Measurements from ENCODE around the gene CST1. TPM values are rescaled to one million over a fixed set of nuclear protein-coding genes. Genes with fewer than 3 reads are reported as not detected.
"Not testable (repeated sequence)": the region's sequence is repeated elsewhere in the genome, so short reads cannot be mapped to it uniquely, and the experiment has no call there.

CST1 gene
- total and polyA plus RNA-seq, 7 experiments from 2014 or later: not detected

GRCh38 chr20:23778676-23779075 is 27.9 kb upstream of the CST1 start:
- H3K9me3 ChIP-seq (ENCODE audit: control insufficient read depth in 2 of 3, low read length in 3 of 3); DNase-seq; CTCF ChIA-PET; H3K4me1 ChIP-seq (ENCODE audit: control insufficient read depth in 2 of 2, insufficient read depth in 2 of 2, low read length in 2 of 2); H3K27me3 ChIP-seq (ENCODE audit: control insufficient read depth in 2 of 2, insufficient read depth in 2 of 2, low read length in 2 of 2); H3K9me3 Mint-ChIP-seq; H3K27ac ChIP-seq (ENCODE audit: low read depth, low read length); H3K4me1 Mint-ChIP-seq; H3K36me3 ChIP-seq (ENCODE audit: control insufficient read depth in 2 of 3, insufficient read depth in 3 of 3, low read length in 3 of 3); H3K4me3 ChIP-seq (ENCODE audit: low read length); H3K27ac Mint-ChIP-seq; intact Hi-C loops (cut with micrococcal nuclease); ATAC-seq; POLR2A ChIA-PET; H3K4me3 Mint-ChIP-seq; H3K36me3 Mint-ChIP-seq: not testable (repeated sequence)
- peaks cover 2 to 30% (median 15%) of the 10 kb centered on the region in 5 donors for H3K27me3 Mint-ChIP-seq

GRCh38 chr20:23777380-23777779 is 26.6 kb upstream of the CST1 start:
- not testable (repeated sequence) for H3K36me3 ChIP-seq (ENCODE audit: control insufficient read depth in 2 of 3, insufficient read depth in 3 of 3, low read length in 3 of 3); H3K9me3 ChIP-seq (ENCODE audit: control insufficient read depth in 2 of 3, low read length in 3 of 3)

GRCh38 chr20:23776067-23776771 is 25.5 kb upstream of the CST1 start:
- Histone ChIP-seq H3K27ac (ENCODE audit: low read depth, low read length) (no peak overlapping the region), H3K27me3 (ENCODE audit: control insufficient read depth in 2 of 2, insufficient read depth in 2 of 2, low read length in 2 of 2) (peaks cover 0 to 3% of the 10 kb centered on the region in 2 donors), H3K4me1 (ENCODE audit: control insufficient read depth in 2 of 2, insufficient read depth in 2 of 2, low read length in 2 of 2) (no peaks in the 10 kb centered on the region), H3K9me3 (ENCODE audit: control insufficient read depth in 2 of 3, low read length in 3 of 3) (no peaks in the 10 kb centered on the region), H3K36me3 (ENCODE audit: control insufficient read depth in 2 of 3, insufficient read depth in 3 of 3, low read length in 3 of 3) (no peaks in the 10 kb centered on the region), H3K4me3 (ENCODE audit: low read length) (no peak overlapping the region)
- POLR2A ChIA-PET: no interaction called here
- CTCF ChIA-PET: interaction anchor here (0.9 kb wide), 1 partner anchor 114 kb away, joined by 3 read pairs; no protein-coding TSS in a partner anchor
- no peak overlapping the region for H3K4me3 Mint-ChIP-seq
- intact Hi-C loops (cut with micrococcal nuclease): no loop called here
- ATAC-seq (no peak), DNase-seq (no peak)
- H3K27me3 Mint-ChIP-seq: peaks cover 2 to 31% (median 18%) of the 10 kb centered on the region in 5 donors
- no peak overlapping the region for H3K27ac Mint-ChIP-seq
- no peaks in the 10 kb centered on the region for H3K4me1 Mint-ChIP-seq
- no peaks in the 10 kb centered on the region for H3K36me3 Mint-ChIP-seq
- H3K9me3 Mint-ChIP-seq: no peaks in the 10 kb centered on the region

More at GRCh38 chr20:23777380-23777779, 26.6 kb upstream of the CST1 start:
- intact Hi-C loops (cut with micrococcal nuclease); H3K4me1 Mint-ChIP-seq; H3K27me3 ChIP-seq (ENCODE audit: control insufficient read depth in 2 of 2, insufficient read depth in 2 of 2, low read length in 2 of 2); DNase-seq; ATAC-seq; POLR2A ChIA-PET; H3K4me1 ChIP-seq (ENCODE audit: control insufficient read depth in 2 of 2, insufficient read depth in 2 of 2, low read length in 2 of 2); H3K4me3 Mint-ChIP-seq; H3K27ac ChIP-seq (ENCODE audit: low read depth, low read length); H3K27ac Mint-ChIP-seq; H3K36me3 Mint-ChIP-seq; H3K9me3 Mint-ChIP-seq; H3K4me3 ChIP-seq (ENCODE audit: low read length): not testable (repeated sequence)
- CTCF ChIA-PET: interaction anchor here (0.6 kb wide), 1 partner anchor 436 kb away, joined by 3 read pairs; no protein-coding TSS in a partner anchor
- peaks cover 2 to 37% (median 18%) of the 10 kb centered on the region in 5 donors for H3K27me3 Mint-ChIP-seq

GRCh38 chr20:23774081-23774480 is 23.3 kb upstream of the CST1 start:
- no peak overlapping the region for H3K4me3 ChIP-seq (ENCODE audit: low read length)
- H3K36me3 Mint-ChIP-seq: no peaks in the 10 kb centered on the region
- no peaks in the 10 kb centered on the region for H3K9me3 ChIP-seq (ENCODE audit: control insufficient read depth in 2 of 3, low read length in 3 of 3)
- peaks cover 0 to 3% of the 10 kb centered on the region in 2 donors for H3K27me3 ChIP-seq (ENCODE audit: control insufficient read depth in 2 of 2, insufficient read depth in 2 of 2, low read length in 2 of 2)
- no peaks in the 10 kb centered on the region for H3K36me3 ChIP-seq (ENCODE audit: control insufficient read depth in 2 of 3, insufficient read depth in 3 of 3, low read length in 3 of 3)
- ATAC-seq (no peak), DNase-seq (no peak)
- ChIA-PET CTCF (no interaction called here), POLR2A (no interaction called here)
- peaks cover under 1 to 36% (median 22%) of the 10 kb centered on the region in 5 donors for H3K27me3 Mint-ChIP-seq
- no peaks in the 10 kb centered on the region for H3K4me1 Mint-ChIP-seq
- no peak overlapping the region for H3K27ac ChIP-seq (ENCODE audit: low read depth, low read length)
- no peaks in the 10 kb centered on the region for H3K4me1 ChIP-seq (ENCODE audit: control insufficient read depth in 2 of 2, insufficient read depth in 2 of 2, low read length in 2 of 2)
- no peaks in the 10 kb centered on the region for H3K9me3 Mint-ChIP-seq
- H3K27ac Mint-ChIP-seq: no peak overlapping the region
- no peak overlapping the region for H3K4me3 Mint-ChIP-seq
- intact Hi-C loops (cut with micrococcal nuclease): no loop called here

GRCh38 chr20:23773579-23773978 is 22.8 kb upstream of the CST1 start:
- ChIA-PET CTCF (no interaction called here), POLR2A (no interaction called here)
- Histone ChIP-seq H3K27me3 (ENCODE audit: control insufficient read depth in 2 of 2, insufficient read depth in 2 of 2, low read length in 2 of 2) (peaks cover 0 to 3% of the 10 kb centered on the region in 2 donors), H3K4me1 (ENCODE audit: control insufficient read depth in 2 of 2, insufficient read depth in 2 of 2, low read length in 2 of 2) (no peaks in the 10 kb centered on the region), H3K36me3 (ENCODE audit: control insufficient read depth in 2 of 3, insufficient read depth in 3 of 3, low read length in 3 of 3) (no peaks in the 10 kb centered on the region), H3K27ac (ENCODE audit: low read depth, low read length) (no peak overlapping the region), H3K4me3 (ENCODE audit: low read length) (no peak overlapping the region), H3K9me3 (ENCODE audit: control insufficient read depth in 2 of 3, low read length in 3 of 3) (no peaks in the 10 kb centered on the region)
- Mint-ChIP-seq H3K4me1 (no peaks in the 10 kb centered on the region), H3K36me3 (no peaks in the 10 kb centered on the region), H3K27me3 (peaks cover 0 to 41% (median 25%) of the 10 kb centered on the region in 5 donors), H3K9me3 (peaks cover 0 to 3% (median 0%) of the 10 kb centered on the region in 11 donors), H3K27ac (peak overlapping the region in 1 of 9 donors; percentile 3), H3K4me3 (no peak overlapping the region)
- ATAC-seq: no peak
- no peak for DNase-seq
- intact Hi-C loops (cut with micrococcal nuclease): no loop called here

- Mint-ChIP-seq H3K27ac (no peak overlapping the region), H3K36me3 (no peaks in the 10 kb centered on the region), H3K27me3 (peaks cover 0 to 42% (median 21%) of the 10 kb centered on the region in 5 donors), H3K4me3 (no peak overlapping the region), H3K9me3 (peaks cover 0 to 3% (median 0%) of the 10 kb centered on the region in 11 donors), H3K4me1 (no peaks in the 10 kb centered on the region)
- POLR2A ChIA-PET: no interaction called here
- Histone ChIP-seq H3K4me3 (ENCODE audit: low read length) (no peak overlapping the region), H3K27ac (ENCODE audit: low read depth, low read length) (no peak overlapping the region), H3K9me3 (ENCODE audit: control insufficient read depth in 2 of 3, low read length in 3 of 3) (no peaks in the 10 kb centered on the region), H3K27me3 (ENCODE audit: control insufficient read depth in 2 of 2, insufficient read depth in 2 of 2, low read length in 2 of 2) (peaks cover 0 to 3% of the 10 kb centered on the region in 2 donors), H3K36me3 (ENCODE audit: control insufficient read depth in 2 of 3, insufficient read depth in 3 of 3, low read length in 3 of 3) (no peaks in the 10 kb centered on the region), H3K4me1 (ENCODE audit: control insufficient read depth in 2 of 2, insufficient read depth in 2 of 2, low read length in 2 of 2) (no peaks in the 10 kb centered on the region)
- intact Hi-C loops (cut with micrococcal nuclease): no loop called here
- DNase-seq (no peak), ATAC-seq (no peak)
- CTCF ChIA-PET: no interaction called here
Observed at GRCh38 chr20:23773127-23773526, 22.4 kb upstream of the CST1 start.

GRCh38 chr20:23772074-23772473 is 21.3 kb upstream of the CST1 start:
- ChIA-PET POLR2A (no interaction called here), CTCF (no interaction called here)
- no peak overlapping the region for H3K27ac ChIP-seq (ENCODE audit: low read depth, low read length)
- no peaks in the 10 kb centered on the region for H3K36me3 Mint-ChIP-seq
- H3K4me3 ChIP-seq (ENCODE audit: low read length): no peak overlapping the region
- peaks cover 0 to 3% of the 10 kb centered on the region in 2 donors for H3K27me3 ChIP-seq (ENCODE audit: control insufficient read depth in 2 of 2, insufficient read depth in 2 of 2, low read length in 2 of 2)
- no peak for DNase-seq
- intact Hi-C loops (cut with micrococcal nuclease): no loop called here
- peaks cover 0 to 44% (median 23%) of the 10 kb centered on the region in 5 donors for H3K27me3 Mint-ChIP-seq
- no peaks in the 10 kb centered on the region for H3K36me3 ChIP-seq (ENCODE audit: control insufficient read depth in 2 of 3, insufficient read depth in 3 of 3, low read length in 3 of 3)
- peaks cover 0 to 3% (median 0%) of the 10 kb centered on the region in 11 donors for H3K9me3 Mint-ChIP-seq
- H3K9me3 ChIP-seq (ENCODE audit: control insufficient read depth in 2 of 3, low read length in 3 of 3): no peaks in the 10 kb centered on the region
- H3K4me1 ChIP-seq (ENCODE audit: control insufficient read depth in 2 of 2, insufficient read depth in 2 of 2, low read length in 2 of 2): no peaks in the 10 kb centered on the region
- H3K27ac Mint-ChIP-seq: no peak overlapping the region
- no peak for ATAC-seq
- H3K4me1 Mint-ChIP-seq: no peaks in the 10 kb centered on the region
- no peak overlapping the region for H3K4me3 Mint-ChIP-seq

All from naive thymus-derived CD4-positive, alpha-beta T cell (primary cell).